ENCODE data around the gene ABHD17A.

GRCh38 chr19:1873524-1874473 is 11.5 kb downstream of the ABHD17A start:
- no peak for TF ChIP-seq CTCF (IDR thresholded peaks at IDR 0.05)
- no peak for TF ChIP-seq POLR2A (IDR thresholded peaks at IDR 0.05)
